Measurements from ENCODE around the gene KIF23. TPM values are rescaled to one million over a fixed set of nuclear protein-coding genes. Genes with fewer than 3 reads are reported as not detected.

KIF23 gene
- total RNA-seq, 1 donor from 2014 or later = 19.7 TPM

- no peak for DNase-seq (ENCODE audit: extremely low read depth, low read depth, low spot score)
Measured at GRCh38 chr15:69486481-69487110, 72.4 kb downstream of the KIF23 start.

DNA sequence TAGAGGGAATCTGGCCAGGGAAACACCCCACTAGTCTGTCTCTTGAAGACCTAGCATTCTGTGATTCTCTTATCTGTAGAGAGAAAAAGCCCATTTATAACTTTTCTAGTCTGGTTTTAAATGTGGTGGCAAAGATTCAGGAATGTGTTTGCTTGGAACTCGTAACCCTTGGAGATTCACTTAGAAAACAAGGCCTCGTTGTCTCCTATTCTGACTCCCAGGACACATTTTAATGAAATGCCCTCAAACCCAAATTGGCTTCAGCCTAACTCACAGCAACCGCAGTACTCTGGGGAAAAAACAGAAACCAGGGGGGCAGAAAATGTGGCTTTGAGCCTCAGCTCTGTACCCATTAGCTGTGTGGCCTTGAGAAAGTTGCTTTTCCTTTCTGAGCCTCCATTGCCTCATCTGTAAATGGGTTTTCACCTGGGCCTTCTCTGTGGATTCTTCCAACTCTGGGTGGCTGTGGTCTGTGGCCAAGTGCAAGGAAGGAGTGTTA is 75.0 kb downstream of the KIF23 start:
- no peak for DNase-seq (ENCODE audit: extremely low read depth, low read depth, low spot score)

- no peak for DNase-seq (ENCODE audit: extremely low read depth, low read depth, low spot score)
Measured at GRCh38 chr15:69490356-69491037, 76.3 kb downstream of the KIF23 start.

DNA sequence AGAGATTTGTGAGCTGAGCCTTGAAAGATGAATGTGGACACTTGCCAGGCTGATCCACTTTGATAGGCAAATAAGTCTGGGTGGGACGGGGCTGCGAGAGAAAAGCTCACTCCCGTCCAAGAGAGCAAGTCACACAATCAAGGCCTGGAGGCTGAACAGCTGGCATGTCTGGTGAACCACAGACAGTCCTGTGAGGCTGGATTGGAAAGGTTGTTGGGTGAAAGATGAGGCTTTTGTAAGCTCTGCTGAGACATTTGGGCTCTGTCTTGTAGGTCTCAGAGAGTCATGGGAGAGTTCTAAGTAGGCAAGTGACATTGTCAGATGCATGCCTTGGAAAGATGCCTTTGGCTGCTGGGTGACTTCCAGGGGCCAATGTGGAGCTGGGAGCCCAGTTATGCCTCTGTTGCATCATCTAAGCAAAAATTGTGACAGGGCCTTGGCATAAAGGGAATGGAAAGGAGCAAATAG is 76.9 kb downstream of the KIF23 start:
- no peak for DNase-seq (ENCODE audit: extremely low read depth, low read depth, low spot score)

GRCh38 chr15:69493406-69493805 is 79.3 kb downstream of the KIF23 start:
- DNase-seq (ENCODE audit: extremely low read depth, low read depth, low spot score) = no peak

- no peak for DNase-seq (ENCODE audit: extremely low read depth, low read depth, low spot score)
Measured at GRCh38 chr15:69496001-69496400, 81.9 kb downstream of the KIF23 start.

- DNase-seq (ENCODE audit: extremely low read depth, low read depth, low spot score) = no peak
Measured at GRCh38 chr15:69497076-69497475, 82.9 kb downstream of the KIF23 start.

DNA sequence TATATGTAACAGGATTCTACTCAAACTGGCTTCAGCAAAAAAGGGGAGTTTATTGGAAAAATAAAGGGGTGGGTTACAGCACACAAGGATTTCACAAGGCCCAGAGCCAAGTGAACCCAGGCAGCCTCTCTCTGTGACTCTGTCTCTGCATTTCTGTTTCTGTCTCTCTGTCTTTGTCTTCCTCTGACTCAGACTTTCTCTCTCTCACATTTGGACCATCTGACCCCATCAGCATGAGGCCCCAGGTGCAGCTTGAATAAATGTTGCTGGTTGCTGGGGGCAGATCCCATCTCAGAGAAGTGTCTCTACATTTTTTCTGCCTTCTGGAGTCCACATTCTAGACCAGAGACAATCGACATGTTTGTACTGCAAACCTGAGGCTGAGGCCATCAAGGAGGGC is 83.5 kb downstream of the KIF23 start:
- DNase-seq (ENCODE audit: extremely low read depth, low read depth, low spot score) = no peak

Other genes with a start within 250 kb of the KIF23 start
- gene PAQR5, start 115.4 kb upstream of the KIF23 start, total RNA-seq = 0.29 TPM in 1 of 2 replicates, not detected in the other
- 428 and 656 TPM in 2 replicates for gene RPLP1, start 38.5 kb downstream of the KIF23 start, total RNA-seq

All from glomerular endothelial cell (primary cell).